IMR-90 (cell line): ENCODE measurements around the gene RAD51B. TPM values are rescaled to one million over a fixed set of nuclear protein-coding genes. Genes with fewer than 3 reads are reported as not detected.
"Not testable (repeated sequence)": the region's sequence is repeated elsewhere in the genome, so short reads cannot be mapped to it uniquely, and the experiment has no call there.

Experiments
- ATAC-seq: fragments of 200-7000 bp; cut with Tn5 transposase; 2 replicates; pipeline ENCODE4 v1.9.1; 2020; ENCODE audit warnings: low read depth, mild to moderate bottlenecking, moderate library complexity
- BruUV-seq: library from RNA; stranded (reverse); fragments of 400-500 nt; replicated peaks from 2 replicates; lab custom pipeline; 2021; lab: Mats Ljungman, UMichigan
- CTCF ChIA-PET: fragments of 300-600 bp; formaldehyde crosslinking; extraction: SDS; loops from one replicate; lab custom pipeline; 2021; ENCODE audit warnings: antibody characterized with exemption; lab: Yijun Ruan, JAX
- POLR2A ChIA-PET: fragments of 300-600 bp; sonication (Branson Sonifier 250); formaldehyde crosslinking; loops from one replicate; lab custom pipeline; 2022; ENCODE audit warnings: antibody characterized with exemption; ENCODE audit not compliant: unreplicated experiment; lab: Charles Lee
- DNase-seq: peaks from one replicate; pipeline ENCODE4 v3.0.0; 2013
- H2AFZ ChIP-seq: replicated peaks from 2 replicates; pipeline ENCODE3; 2013; ENCODE audit warnings: low read length, mild to moderate bottlenecking; ENCODE audit not compliant: poor library complexity
- H2AK5ac ChIP-seq: 2 replicates; pipeline ENCODE4 v1.6.1; 2013; ENCODE audit warnings: low read depth, low read length, inconsistent platforms
- H2AK9ac ChIP-seq: replicated peaks from 2 replicates; pipeline ENCODE3; 2013; ENCODE audit warnings: mild to moderate bottlenecking, low read depth, low read length, moderate library complexity; ENCODE audit not compliant: poor library complexity
- H2BK120ac ChIP-seq: 2 replicates; pipeline ENCODE4 v1.6.1; 2013; ENCODE audit warnings: low read depth, low read length, inconsistent platforms
- H2BK15ac ChIP-seq: 3 replicates; pipeline ENCODE4 v1.6.1; 2013; ENCODE audit warnings: low read depth, low read length, inconsistent platforms
- H2BK20ac ChIP-seq: 2 replicates; pipeline ENCODE4 v1.6.1; 2013; ENCODE audit warnings: low read depth, mild to moderate bottlenecking, inconsistent platforms, low read length, moderate library complexity
- H2BK5ac ChIP-seq: 2 replicates; pipeline ENCODE4 v1.6.1; 2013; ENCODE audit warnings: mild to moderate bottlenecking, low read depth, low read length, inconsistent platforms; ENCODE audit not compliant: poor library complexity, severe bottlenecking
- H3K14ac ChIP-seq: replicated peaks from 2 replicates; pipeline ENCODE4 v1.6.1; 2013; ENCODE audit warnings: low read depth, low read length, inconsistent platforms
- H3K18ac ChIP-seq: 2 replicates; pipeline ENCODE4 v1.6.1; 2013; ENCODE audit warnings: low read depth, low read length, control low read depth
- H3K23ac ChIP-seq: 2 replicates; pipeline ENCODE4 v1.6.1; 2013; ENCODE audit warnings: low read depth, low read length, inconsistent platforms
- H3K27ac ChIP-seq: 2 replicates; pipeline ENCODE4 v1.5.1; 2013; ENCODE audit warnings: mild to moderate bottlenecking, control low read depth, low read length; ENCODE audit not compliant: insufficient read depth
- H3K27me3 ChIP-seq: 2 replicates; pipeline ENCODE4 v1.6.1; 2013; ENCODE audit warnings: low read length; ENCODE audit not compliant: control insufficient read depth, insufficient read depth
- H3K36me3 ChIP-seq: 2 replicates; pipeline ENCODE4 v1.6.1; 2013; ENCODE audit warnings: low read length, mixed read lengths; ENCODE audit not compliant: control insufficient read depth, insufficient read depth
- H3K4ac ChIP-seq: 2 replicates; pipeline ENCODE4 v1.6.1; 2013; ENCODE audit warnings: low read depth, low read length, inconsistent platforms
- H3K4me1 ChIP-seq: 2 replicates; pipeline ENCODE4 v1.6.1; 2013; ENCODE audit warnings: low read length, mixed read lengths; ENCODE audit not compliant: control insufficient read depth, insufficient read depth
- H3K4me2 ChIP-seq: 2 replicates; pipeline ENCODE4 v1.6.1; 2013; ENCODE audit warnings: low read depth, mild to moderate bottlenecking, control low read depth, low read length, moderate library complexity
- H3K4me3 ChIP-seq: 2 replicates; pipeline ENCODE4 v1.5.1; 2013; ENCODE audit warnings: low read depth, mild to moderate bottlenecking, control low read depth, low read length, moderate library complexity; ENCODE audit not compliant: insufficient read depth
- H3K56ac ChIP-seq: 2 replicates; pipeline ENCODE4 v1.6.1; 2013; ENCODE audit warnings: low read length, inconsistent platforms; ENCODE audit not compliant: insufficient read depth; ENCODE audit errors: extremely low read depth
- H3K79me1 ChIP-seq, 2 experiments: 2 replicates each; pipeline ENCODE4 v1.6.1; 2013; ENCODE audit warnings: low read length in 2 of 2, inconsistent platforms in 1 of 2, low read depth in 1 of 2
- H3K9ac ChIP-seq: 2 replicates; pipeline ENCODE4 v1.6.1; 2013; ENCODE audit warnings: low read depth, low read length, control low read depth
- H3K9me1 ChIP-seq: 2 replicates; pipeline ENCODE4 v1.6.1; 2013; ENCODE audit warnings: low read length, inconsistent platforms; ENCODE audit not compliant: insufficient read depth
- H3K9me3 ChIP-seq: 2 replicates; pipeline ENCODE4 v1.6.1; 2013; ENCODE audit warnings: low read length; ENCODE audit not compliant: control insufficient read depth, insufficient read depth
- H4K20me1 ChIP-seq: 2 replicates; pipeline ENCODE4 v1.6.1; 2013; ENCODE audit warnings: low read length, inconsistent platforms; ENCODE audit not compliant: insufficient read depth
- H4K5ac ChIP-seq: 2 replicates; pipeline ENCODE4 v1.6.1; 2013; ENCODE audit warnings: mild to moderate bottlenecking, low read depth, low read length, control low read depth
- H4K8ac ChIP-seq, 2 experiments: 2 replicates each; pipeline ENCODE4 v1.6.1; 2013; ENCODE audit warnings: low read depth in 2 of 2, low read length in 2 of 2, control low read depth in 1 of 2, inconsistent platforms in 1 of 2
- H4K91ac ChIP-seq: 2 replicates; pipeline ENCODE4 v1.6.1; 2013; ENCODE audit warnings: low read depth, low read length, inconsistent platforms; ENCODE audit not compliant: insufficient read depth
- MAZ ChIP-seq: IDR thresholded peaks from 2 replicates; pipeline ENCODE4 v1.6.1; 2012; ENCODE audit warnings: low read depth, mild to moderate bottlenecking, low read length, improper control_type of control experiment, moderate library complexity, borderline replicate concordance
- RCOR1 ChIP-seq: IDR thresholded peaks from 2 replicates; pipeline ENCODE4 v1.6.1; 2012; ENCODE audit warnings: mild to moderate bottlenecking, low read length, improper control_type of control experiment; ENCODE audit not compliant: insufficient replicate concordance
- WGBS, 2 experiments: methylation state at CpG; one replicate each; pipeline versions ENCODE4 v1.1.5 to v1.1.7; 2013; ENCODE audit warnings: missing lambda C conversion rate in 2 of 2; ENCODE audit not compliant: insufficient read length in 1 of 2; ENCODE audit errors: extremely low coverage in 2 of 2; 5-methylcytosine and 5-hydroxymethylcytosine counted together
- dilution Hi-C: fragments of 300-500 bp; cut with HindIII; formaldehyde crosslinking; loops from one replicate; pipeline ENCODE4 v1.14.3; 2018; ENCODE audit warnings: low sequenced_read_pairs; ENCODE audit not compliant: unreplicated experiment
- in situ Hi-C: fragments of 300-500 bp; cut with MboI; formaldehyde crosslinking; loops from 3 replicates; pipeline ENCODE4 v1.14.3; 2019; ENCODE audit warnings: low sequenced_read_pairs, inconsistent platforms, mixed read lengths
- intact Hi-C: fragments of 100-400 bp; cut with micrococcal nuclease; formaldehyde crosslinking; loops from 2 replicates; pipeline ENCODE4 v1.10.0; 2022
- polyA plus RNA-seq, 3 experiments: library from polyadenylated mRNA; depleted of rRNA; stranded (reverse); fragments of >200 nt; gene quantifications; 2 replicates each; pipeline ENCODE4 v1.2.3, GENCODE V29; 2012; ENCODE audit warnings: low replicate concordance in 1 of 3
- total RNA-seq: library from RNA; depleted of rRNA; stranded (reverse); fragments of >200 nt; gene quantifications from 2 replicates; pipeline ENCODE4 v1.2.3, GENCODE V29; 2012

RAD51B gene
- total and polyA plus RNA-seq, 2 of the 4 experiments (the other 2 are of a cell fraction) = 5.1 to 18.8 TPM

DNA sequence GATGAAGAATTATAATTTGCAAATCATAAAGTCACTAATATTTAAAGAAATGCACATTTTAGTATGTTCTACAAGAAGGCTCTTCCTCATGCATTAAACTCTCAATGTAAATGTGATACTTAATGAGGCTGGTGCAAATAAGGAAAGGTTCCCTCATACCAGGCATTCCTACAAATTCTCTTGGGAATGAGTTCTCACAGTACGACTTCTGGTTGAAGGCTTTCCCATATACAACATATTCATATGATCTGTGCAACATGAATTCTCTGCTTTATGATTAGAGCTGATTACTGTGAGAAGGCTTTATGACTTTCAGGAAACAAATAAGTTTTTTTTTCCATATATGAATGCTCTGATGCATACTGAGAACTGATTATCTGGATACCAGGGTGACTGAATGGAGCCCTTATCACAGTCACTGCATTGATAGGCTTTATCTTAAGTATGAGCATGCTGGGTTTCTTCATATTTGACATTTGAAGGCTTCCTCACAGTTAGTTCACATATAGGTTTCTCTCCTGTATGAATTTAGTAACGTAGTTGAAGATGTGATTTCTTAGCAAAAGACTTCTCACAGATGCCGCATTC lies 293.9 kb downstream of the RAD51B start:
- H3K36me3 ChIP-seq = no peaks in the 10 kb centered on the region
- peak overlapping the region; percentile 32; the same call in 1 of the 2 replicates for H3K18ac ChIP-seq
- no peaks in the 10 kb centered on the region for H3K27me3 ChIP-seq
- no peak overlapping the region for H3K9ac ChIP-seq
- intact Hi-C loops = no loop called here
- dilution Hi-C loops = no loop called here
- no peak overlapping the region for H2BK5ac ChIP-seq
- no peak overlapping the region for H2AK5ac ChIP-seq
- no peak overlapping the region for H3K23ac ChIP-seq
- no peak overlapping the region for H3K14ac ChIP-seq
- no CpG with 5 or more reads among the region's 3 CpGs for WGBS, 2 experiments
- H3K4me3 ChIP-seq = no peak overlapping the region
- no peak overlapping the region for H2AK9ac ChIP-seq
- no peak overlapping the region for H4K91ac ChIP-seq
- no peak overlapping the region for H4K8ac ChIP-seq
- H4K20me1 ChIP-seq = no peaks in the 10 kb centered on the region
- no peak overlapping the region for H3K4ac ChIP-seq
- H3K56ac ChIP-seq = no peak overlapping the region
- no peak for ATAC-seq
- no peaks in the 10 kb centered on the region for H3K9me3 ChIP-seq
- H2BK120ac ChIP-seq = no peak overlapping the region
- no TSS peak for BruUV-seq
- H3K79me1 ChIP-seq = no peaks in the 10 kb centered on the region
- POLR2A ChIA-PET = no interaction called here
- peaks cover 2% of the 10 kb centered on the region; the same call in 1 of the 2 replicates for H3K4me1 ChIP-seq
- H3K4me2 ChIP-seq = no peak overlapping the region
- TF ChIP-seq RCOR1 (no peak), MAZ (no peak)
- no peaks in the 10 kb centered on the region for H3K9me1 ChIP-seq
- no peak overlapping the region for H2BK20ac ChIP-seq
- H3K27ac ChIP-seq = no peak overlapping the region
- CTCF ChIA-PET = no interaction called here
- DNase-seq = no peak
- H4K5ac ChIP-seq = no peak overlapping the region
- H2AFZ ChIP-seq = no peak overlapping the region
- H2BK15ac ChIP-seq = no peak overlapping the region
- in situ Hi-C loops = no loop called here

DNA sequence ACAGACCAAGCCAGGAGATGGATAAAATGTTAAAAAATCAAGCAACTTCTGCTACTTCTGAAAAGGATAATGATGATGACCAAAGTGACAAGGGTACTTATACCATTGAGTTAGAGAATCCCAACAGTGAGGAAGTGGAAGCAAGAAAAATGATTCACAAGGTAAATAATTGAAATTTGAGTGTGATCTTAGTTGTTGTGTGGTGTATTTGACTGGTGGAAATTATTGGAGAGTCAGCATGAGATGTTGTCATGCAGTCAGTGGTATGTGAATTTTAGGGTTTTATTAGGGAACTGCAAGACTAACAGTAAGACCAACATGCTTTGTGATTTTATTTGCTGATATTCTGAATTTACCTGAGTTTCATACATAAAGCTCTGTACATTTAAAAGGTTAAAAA lies 296.4 kb downstream of the RAD51B start:
- H3K79me1 ChIP-seq, H3K9ac ChIP-seq, in situ Hi-C loops, H2BK5ac ChIP-seq, H2AK9ac ChIP-seq, H3K9me1 ChIP-seq, intact Hi-C loops, BruUV-seq, H3K4me2 ChIP-seq, DNase-seq, H4K91ac ChIP-seq, H3K9me3 ChIP-seq, H3K4me3 ChIP-seq, H4K20me1 ChIP-seq, H2BK20ac ChIP-seq, H2BK120ac ChIP-seq, H2AK5ac ChIP-seq, H3K23ac ChIP-seq, H2AFZ ChIP-seq, H3K56ac ChIP-seq, H4K8ac ChIP-seq, POLR2A ChIA-PET, H3K14ac ChIP-seq, H4K5ac ChIP-seq, H3K18ac ChIP-seq, H3K4me1 ChIP-seq, CTCF ChIA-PET, H2BK15ac ChIP-seq, H3K27ac ChIP-seq, H3K27me3 ChIP-seq, dilution Hi-C loops, H3K4ac ChIP-seq, H3K36me3 ChIP-seq, ATAC-seq: not testable (repeated sequence)
